Measurements from ENCODE around the gene KIF26B. TPM values are rescaled to one million over a fixed set of nuclear protein-coding genes. Genes with fewer than 3 reads are reported as not detected.

The KIF26B gene
- polyA plus RNA-seq, 3 donors, result 29.8 to 33.7 (median 30.3) TPM

DNA sequence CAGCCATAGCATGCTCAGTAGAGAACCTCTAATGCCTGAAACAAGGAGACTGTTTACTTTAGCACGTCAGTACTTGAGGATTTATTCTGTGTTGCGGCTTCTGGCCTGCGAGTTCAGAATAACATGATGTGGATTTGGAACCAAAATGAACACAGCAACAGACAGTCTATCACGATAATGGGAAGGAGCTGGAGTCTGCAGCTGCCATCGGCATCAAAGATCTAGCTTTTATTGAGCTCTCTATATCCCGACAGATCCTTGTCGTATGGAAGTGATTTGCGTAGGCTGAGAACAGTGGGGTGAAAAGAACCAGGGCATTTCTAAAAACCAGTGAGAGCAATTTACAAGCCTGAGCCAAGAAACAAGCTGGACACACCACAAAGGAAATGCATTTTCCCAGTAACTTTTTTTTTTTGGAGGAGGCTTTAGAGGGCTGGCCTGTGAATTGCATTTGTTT lies 294.2 kb downstream of the KIF26B start:
- DNase-seq (ENCODE audit: low read depth in 3 of 3, low spot score in 2 of 3), result no peak

DNA sequence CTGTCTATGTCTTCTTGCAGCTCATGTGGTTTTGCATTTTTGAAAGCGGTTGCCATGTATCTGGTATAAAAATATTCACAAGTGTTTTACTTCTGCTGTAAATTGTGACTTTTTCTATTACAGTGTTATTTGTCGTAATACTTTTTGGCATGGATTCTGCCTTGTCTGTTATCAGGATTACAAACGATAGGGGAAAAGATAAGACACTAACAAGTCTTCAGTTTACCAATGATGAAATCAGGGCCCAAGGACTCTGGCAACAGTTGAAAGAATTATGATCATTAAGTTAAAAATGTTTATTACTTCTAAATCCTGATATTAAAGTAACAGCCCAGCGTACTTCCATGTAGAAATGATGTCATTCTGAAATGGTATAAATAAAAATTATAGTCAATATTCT lies 298.8 kb downstream of the KIF26B start:
- DNase-seq (ENCODE audit: low read depth in 3 of 3, low spot score in 2 of 3), result no peak

DNA sequence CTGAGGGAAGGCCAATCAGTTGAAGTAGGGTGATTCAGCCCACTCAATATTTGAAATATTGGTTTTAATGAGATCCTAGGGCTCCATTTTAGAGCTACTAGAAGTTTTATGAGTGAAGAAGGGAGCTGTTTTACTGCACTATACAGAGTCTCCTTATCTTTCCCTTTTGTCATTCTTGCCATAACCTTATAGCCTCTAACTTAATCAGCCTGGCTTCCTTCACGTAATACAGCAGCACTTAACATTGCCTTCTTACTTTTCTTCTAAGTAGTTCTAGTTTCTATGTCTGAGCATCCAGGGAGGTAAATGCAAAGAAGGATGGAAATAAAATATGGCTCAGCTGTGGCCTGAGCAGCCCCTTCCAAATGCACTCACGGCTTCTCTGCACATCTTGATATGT lies 299.3 kb downstream of the KIF26B start:
- DNase-seq (ENCODE audit: low read depth in 3 of 3, low spot score in 2 of 3), result no peak

DNA sequence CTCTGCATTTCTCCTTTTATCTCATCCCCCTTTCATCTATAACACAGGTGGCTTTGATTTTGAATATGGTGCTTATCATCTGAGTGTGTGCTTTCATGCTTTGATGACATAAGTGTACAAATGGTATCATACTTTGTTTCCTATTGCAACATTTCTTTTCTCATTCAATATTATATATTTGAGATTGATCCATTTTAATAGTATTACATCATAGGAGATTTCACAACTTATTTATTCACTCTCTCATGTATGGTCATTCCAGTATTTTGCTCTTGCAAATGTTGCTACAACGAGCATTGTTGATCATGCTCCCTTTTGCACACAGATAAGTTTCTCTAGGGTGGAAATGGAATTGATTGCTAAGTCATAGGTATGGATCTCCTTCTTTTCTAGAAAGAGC lies 302.8 kb downstream of the KIF26B start:
- DNase-seq (ENCODE audit: low read depth in 3 of 3, low spot score in 2 of 3), result no peak

DNA sequence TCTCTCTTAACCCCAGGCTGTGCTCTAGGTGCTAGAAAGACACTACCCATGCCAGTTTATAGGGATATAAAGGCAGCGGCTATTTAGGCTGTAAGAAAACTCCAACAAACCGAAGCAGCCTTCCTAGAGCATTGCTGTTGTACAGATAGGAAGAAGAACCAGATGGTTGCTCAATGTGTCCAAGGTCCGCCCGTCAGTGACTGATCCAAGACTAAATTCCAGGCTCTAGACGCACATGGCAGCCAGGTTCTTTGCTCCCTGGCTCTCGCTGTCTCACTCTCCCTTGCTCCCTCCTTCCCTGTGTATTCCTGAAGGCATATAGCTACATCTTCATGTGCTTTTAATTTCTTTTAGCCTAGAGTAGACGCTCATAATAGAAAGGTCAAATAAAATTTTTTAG lies 303.4 kb downstream of the KIF26B start:
- no peak for DNase-seq (ENCODE audit: low read depth in 3 of 3, low spot score in 2 of 3)

DNA sequence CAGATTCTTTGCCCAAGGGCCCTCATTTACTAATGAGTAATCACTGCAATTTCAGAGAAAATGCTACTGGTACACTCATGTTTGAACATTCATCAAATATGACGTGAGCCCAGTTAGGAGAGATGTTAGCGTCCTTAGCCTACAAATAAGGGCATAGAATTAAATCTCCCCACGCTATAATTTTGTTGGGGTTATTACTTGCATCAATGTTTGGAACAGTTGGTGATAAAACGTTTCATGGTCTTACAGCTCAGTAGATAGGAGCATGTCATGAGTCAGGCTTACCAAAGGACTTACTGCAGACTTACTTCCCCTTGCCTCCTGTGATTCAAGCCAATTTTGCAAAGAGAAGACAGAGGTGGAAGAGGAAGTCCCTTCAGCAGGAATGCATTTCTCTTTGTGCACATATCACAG lies 304.0 kb downstream of the KIF26B start:
- no peak for DNase-seq (ENCODE audit: low read depth in 3 of 3, low spot score in 2 of 3)

DNA sequence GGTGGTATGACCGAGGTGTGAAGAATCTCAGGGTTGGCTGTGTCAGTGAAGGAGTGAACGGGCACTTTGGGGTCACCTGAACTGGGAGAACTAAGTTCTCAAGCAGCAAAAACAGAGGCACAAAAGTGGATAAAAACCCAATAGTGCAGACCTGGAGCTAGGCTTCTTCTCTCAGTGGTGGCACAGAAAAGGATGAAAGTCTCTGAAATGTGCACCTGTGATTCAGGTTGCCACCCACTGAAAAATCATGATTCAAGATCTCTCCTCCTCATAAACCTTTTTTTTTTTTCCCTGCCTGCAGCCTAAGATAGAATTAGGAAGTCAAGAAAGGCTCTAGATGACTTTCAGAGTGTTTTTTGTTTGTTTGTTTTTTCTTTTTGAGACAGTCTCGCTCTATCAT lies 304.8 kb downstream of the KIF26B start:
- DNase-seq (ENCODE audit: low read depth in 3 of 3, low spot score in 2 of 3), result no peak

DNA sequence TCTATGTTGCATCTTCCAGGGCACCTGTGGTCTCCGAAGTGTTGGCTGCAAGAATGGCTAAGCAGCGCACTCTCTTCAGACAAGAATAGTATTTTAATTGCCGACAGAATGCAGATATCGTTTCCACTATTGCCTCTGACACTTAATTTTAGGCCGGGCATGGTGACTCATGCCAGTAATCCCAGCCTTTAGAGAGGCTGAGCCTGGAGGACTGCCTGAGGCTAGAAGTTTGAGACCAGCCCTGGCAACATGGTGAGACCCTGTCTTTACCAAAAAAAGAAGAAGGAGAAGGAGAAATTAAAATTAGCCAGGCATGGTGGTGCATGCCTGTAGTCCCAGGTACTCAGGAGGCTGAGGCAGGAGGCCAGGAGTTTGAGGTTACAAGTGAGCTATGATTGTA lies 306.9 kb downstream of the KIF26B start:
- DNase-seq (ENCODE audit: low read depth in 3 of 3, low spot score in 2 of 3), result no peak

- DNase-seq (ENCODE audit: low read depth in 3 of 3, low spot score in 2 of 3), result no peak
Measured at GRCh38 chr1:245462161-245462560, 307.4 kb downstream of the KIF26B start.

GRCh38 chr1:245463392-245464165 lies 308.8 kb downstream of the KIF26B start:
- DNase-seq (ENCODE audit: low read depth in 3 of 3, low spot score in 2 of 3), result no peak

DNA sequence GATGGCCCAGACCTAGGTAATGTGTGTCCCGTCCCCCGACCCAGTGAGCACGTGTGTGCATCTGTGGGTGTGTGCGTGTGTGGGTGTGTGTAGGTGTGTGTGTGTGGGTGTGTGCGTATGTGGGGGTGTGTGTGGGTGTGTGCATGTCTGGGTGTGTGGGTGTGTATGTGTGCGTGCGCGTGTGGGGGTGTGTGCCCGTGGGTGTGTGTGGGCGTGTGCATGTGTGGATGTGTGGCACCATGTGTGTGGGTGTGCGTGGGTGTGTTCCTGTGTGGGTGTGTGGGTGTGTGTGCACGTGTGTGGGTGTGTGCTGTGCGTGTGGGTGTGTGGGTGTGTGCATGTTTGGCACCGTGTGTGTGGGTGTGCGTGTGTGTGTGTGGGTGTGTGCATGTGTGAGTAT lies 309.5 kb downstream of the KIF26B start:
- no peak for DNase-seq (ENCODE audit: low read depth in 3 of 3, low spot score in 2 of 3)

DNA sequence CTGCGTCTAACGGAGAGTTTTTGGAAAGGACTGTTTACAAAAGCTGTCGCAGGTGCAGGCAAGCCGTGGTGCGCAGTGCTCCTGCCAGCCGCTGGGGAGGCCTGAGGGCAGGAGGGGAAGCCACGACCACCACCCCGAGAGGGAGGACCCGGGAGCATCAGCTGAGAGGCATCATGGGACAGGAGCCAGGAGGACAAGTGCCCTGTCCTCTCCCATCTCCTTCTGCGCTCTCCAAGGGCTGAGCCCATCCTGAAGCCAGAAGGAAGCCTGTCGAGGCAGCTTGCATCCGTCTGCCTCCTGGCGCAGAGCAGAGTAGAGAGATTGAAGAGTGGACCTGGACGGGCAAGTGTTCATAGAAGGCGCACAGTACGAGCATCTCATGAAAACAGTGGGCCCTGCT lies 310.9 kb downstream of the KIF26B start:
- no peak for DNase-seq (ENCODE audit: low read depth in 3 of 3, low spot score in 2 of 3)

DNA sequence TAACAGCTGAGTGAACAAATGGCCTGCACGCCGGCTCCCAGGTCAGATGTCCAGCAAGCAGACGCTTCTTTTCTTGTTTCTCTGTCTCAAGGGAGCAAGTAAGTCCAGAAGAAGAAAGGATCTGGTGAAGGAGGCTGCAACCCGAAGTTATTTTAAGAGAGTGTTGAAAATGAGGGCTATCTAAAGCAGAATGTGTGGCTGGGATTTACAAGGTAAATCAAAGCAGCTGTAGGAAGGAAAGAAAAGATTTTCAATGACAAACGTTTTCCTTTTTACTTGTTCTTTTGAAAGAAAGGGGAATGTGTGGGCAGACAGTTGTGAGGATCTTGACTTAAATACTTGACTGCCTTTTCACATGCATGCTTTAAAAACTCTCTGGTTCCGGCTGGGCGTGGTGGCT lies 311.5 kb downstream of the KIF26B start:
- DNase-seq (ENCODE audit: low read depth in 3 of 3, low spot score in 2 of 3), result no peak

- no peak for DNase-seq (ENCODE audit: low read depth in 3 of 3, low spot score in 2 of 3)
Measured at GRCh38 chr1:245467804-245468203, 313.0 kb downstream of the KIF26B start.

GRCh38 chr1:245469006-245469405 lies 314.2 kb downstream of the KIF26B start:
- DNase-seq (ENCODE audit: low read depth in 3 of 3, low spot score in 2 of 3), result no peak

DNA sequence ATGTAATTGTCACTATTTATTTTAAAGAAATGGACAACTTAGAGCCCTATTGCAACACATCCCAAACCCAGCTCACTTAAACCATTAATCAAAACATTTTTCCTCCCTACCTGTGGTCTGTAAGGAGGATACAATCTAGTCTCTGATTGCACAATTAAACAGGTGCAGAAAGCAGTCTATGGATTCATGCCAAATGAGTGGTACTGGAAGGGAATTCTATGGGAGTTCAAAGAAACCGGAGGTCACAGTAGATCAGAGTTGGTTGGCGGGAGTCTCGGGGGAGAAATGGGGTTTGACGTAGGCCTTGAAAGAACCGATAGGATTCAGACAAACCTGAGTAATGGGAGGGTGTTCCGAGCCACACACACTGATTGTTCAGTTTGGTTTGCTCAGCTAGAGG lies 314.9 kb downstream of the KIF26B start:
- DNase-seq (ENCODE audit: low read depth in 3 of 3, low spot score in 2 of 3), result no peak

- DNase-seq (ENCODE audit: low read depth in 3 of 3, low spot score in 2 of 3), result no peak
Measured at GRCh38 chr1:245475126-245475525, 320.3 kb downstream of the KIF26B start.

GRCh38 chr1:245475961-245476516 lies 321.3 kb downstream of the KIF26B start:
- DNase-seq (ENCODE audit: low read depth in 3 of 3, low spot score in 2 of 3), result no peak

DNA sequence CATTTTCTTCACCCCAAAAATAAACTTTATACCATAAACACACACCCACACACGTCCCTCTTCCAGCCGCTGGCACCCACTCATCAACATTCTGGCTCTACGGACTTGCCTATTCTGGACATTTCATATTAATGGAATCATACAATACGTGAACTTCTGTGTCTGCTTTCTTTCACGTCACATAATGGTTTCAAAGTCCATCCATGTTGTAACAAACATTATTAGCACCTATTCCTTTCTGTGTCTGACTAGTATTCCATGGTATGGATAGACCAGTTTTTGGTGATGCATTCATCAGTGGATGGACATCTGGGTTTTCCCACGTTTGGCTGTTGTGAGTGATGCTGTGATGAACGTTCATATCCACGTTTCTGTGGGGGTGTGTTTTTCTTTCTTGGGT lies 323.2 kb downstream of the KIF26B start:
- no peak for DNase-seq (ENCODE audit: low read depth in 3 of 3, low spot score in 2 of 3)

DNA sequence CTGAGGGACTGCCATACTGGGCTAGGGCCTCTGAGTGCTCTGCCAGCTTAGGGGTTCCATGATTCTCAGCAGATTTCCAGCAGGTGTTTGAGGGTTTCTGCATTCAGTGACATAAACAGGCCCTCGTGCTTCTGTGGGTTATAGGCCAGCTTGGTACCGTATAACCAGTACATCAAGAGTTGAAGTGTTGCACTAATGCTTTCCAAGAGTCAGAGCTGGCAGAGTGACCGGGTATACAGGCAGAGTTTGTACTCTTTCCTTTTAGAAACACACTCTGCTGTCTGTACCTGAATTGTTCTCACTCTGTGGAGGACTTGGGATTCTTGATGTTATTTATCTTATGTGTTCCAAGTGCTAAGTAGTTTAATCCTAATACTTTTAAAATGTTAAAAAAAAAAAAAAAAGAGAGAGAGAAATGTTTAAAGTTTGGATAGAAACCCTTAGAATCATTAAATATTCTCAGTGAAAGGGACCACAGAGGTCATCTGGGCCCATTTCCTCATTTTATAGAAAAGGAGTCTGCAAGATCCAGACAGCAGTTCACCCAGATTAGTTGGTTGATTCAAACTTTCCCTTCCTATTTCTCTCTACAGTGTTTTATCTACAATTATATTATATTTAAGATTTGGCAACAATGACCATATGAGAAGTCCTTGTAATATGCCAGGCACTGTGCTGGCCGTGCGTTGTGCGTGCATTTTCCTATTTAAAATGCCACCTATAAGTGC lies 325.8 kb downstream of the KIF26B start:
- no peak for DNase-seq (ENCODE audit: low read depth in 3 of 3, low spot score in 2 of 3)

DNA sequence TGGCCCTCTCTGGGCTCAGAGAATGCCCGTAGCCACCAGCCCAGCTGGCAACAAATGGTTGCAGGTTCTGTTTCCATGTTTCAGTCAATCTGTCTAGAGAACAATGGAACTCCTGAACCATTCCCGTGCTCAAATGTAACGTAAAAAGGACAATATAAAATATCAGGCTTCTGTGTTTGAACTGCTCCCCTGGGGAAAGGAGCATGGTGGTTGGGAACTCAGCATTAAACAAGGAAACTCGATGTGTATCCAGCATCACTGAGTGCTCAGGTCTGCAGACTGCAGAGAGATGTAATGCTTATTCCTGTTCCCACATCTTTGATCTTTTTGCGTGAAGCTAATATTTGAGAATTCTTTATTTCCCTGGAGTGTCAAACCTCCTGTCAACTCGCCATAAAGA lies 326.5 kb downstream of the KIF26B start:
- no peak for DNase-seq (ENCODE audit: low read depth in 3 of 3, low spot score in 2 of 3)

GRCh38 chr1:245483247-245483646 lies 328.5 kb downstream of the KIF26B start:
- DNase-seq (ENCODE audit: low read depth in 3 of 3, low spot score in 2 of 3), result no peak
